Measurements from ENCODE around the gene LCNL1.
A peak's percentile ranks its signal among the peaks of the same experiment; 100 is the strongest.

Gene LCNL1

DNA sequence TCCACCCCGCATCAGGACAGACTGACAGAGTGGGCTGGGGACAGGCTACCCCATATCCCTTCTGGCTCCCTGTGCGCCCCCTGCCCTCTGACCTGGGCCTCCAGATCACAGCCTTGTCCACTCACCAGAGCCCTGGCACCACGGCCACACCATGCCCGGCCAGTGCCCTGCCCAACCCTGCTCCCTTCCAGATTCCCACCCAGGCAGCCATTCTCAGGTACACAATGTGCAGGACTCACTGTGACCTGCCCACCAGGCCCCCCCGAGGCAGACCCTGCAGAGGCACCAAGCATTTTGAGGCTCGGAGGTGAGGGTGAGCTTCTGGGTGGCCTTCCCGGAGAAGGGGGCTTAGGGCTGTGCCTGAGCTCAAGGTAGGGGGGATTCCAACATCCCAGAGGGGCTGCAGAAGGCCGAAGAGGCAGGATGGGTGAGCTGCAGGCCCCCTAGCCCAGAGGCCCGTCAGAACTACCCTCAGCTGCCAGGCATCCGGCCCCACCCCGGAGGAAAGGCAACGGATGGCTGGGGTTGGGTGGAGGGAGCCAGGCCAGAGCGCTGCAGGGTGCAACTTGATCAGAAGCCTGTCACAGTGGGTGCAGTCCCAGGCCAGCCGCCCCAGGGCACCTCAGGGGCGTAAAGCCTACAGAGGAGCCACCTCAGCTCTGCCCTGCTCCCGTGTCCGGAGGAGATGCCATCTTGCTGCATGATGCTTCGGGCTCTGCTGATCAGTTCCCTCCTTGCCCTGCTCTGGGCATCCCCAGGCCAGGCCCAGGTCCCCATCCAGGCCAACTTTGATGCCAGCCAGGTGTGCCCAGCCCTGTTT is at the start of gene LCNL1:
Gene LCNL1 (plus strand): TSS at position 762 of the 820 bp plus-strand sequence. CDS start 594 bp downstream, outside the sequence.
- no peak for DNase-seq (ENCODE audit: low spot score)

DNA sequence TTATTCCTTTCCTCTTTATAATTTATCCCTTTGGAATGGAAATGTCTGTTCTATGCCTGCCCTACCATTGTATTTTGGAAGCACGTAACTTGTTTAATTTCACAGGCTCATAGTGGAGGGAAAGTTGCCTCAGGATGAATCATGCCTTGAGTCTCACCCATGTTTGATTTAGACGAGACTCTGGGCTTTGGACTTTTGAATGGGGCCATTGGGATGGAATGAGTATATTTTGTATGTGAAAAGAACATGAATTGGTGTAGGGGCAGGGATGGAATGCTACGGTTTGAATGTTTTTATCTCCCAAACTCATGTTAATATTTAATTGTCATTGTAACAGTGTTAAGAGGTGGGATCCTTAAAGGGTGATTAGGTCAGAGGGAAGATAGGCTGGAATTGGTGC is 48.5 kb upstream of the LCNL1 start:
- no peak for DNase-seq (ENCODE audit: low spot score)

DNA sequence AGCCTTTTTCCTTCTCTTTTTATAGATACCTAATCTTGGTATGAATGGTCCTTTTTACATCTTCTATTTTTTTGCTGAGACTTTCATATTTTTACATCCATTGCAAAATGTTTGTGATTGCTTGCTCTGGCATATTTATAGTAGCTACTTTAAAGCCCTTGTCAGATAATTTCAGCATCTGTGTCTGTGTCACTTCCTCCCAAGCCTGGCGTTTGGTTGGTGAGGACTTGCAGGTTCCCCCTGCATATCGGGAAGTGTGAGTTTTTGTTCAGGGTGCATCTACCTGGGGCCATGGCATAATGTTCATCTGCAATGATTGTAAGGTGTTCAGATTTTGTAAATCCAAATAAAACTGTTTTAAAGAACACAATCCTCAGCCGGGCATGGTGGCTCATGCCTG is 47.1 kb upstream of the LCNL1 start:
- no peak for DNase-seq (ENCODE audit: low spot score)

DNA sequence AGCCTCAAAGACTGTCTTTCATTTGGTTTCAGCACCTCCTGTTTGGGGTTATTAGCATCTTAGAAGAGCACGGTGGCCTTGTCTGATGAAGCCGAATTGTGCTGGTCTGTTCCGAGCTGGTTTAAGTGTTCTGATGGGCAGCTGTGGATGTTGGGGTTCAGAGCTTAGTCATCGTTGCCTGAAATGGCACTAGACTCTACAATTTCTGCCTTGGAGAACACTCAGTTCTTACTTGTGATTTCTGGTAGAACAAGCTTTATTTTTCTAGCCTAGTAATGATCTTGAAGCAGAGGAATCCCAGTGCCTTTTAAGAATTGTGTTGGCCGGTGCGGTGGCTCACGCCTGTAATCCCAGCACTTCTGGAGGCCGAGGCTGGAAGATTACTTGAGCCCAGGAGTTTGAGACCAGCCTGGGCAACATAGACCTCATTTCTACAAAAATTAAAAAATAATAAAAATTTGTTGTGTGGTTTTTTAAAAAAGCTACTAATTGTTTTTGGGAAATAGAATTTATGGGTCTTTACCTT is 46.1 kb upstream of the LCNL1 start:
- no peak for DNase-seq (ENCODE audit: low spot score)

DNA sequence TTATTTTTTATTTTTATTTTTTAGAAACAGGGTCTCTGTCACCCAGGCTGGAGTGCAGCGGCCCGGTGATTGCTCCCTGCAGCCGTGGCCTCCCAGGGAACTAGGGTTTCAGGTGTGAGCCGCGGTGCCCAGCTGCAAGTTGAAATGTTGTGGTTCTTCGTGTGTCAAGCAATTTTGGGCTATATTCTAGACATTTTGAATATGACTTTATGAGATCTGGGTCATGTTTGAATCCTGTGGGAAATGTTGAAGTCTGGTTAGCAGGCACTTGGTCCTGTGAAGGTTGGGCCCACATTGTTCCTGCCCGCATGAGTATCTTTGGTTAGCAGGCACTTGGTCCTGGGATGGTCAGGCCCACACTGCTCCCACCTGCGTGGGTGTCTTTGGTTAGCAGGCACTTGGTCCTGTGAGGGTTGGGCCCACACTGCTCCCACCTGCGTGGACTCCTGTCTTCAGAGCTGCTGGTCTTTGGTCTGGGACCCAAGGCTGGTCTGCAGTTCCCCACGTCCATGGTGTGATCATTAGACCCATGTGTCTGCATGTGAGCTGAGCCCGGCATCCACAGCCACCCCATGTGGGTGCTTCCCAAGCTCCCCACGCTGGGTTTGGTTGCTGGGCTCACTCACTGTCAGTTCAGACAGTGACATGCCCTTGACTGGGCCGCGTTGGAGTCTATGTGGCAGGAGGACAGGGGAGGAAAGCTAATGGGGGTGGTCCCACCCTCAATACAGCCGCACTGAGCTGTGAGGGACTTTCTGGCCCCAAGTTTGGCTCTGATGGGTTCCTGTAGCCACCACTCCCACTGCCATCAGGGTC is 45.4 kb upstream of the LCNL1 start:
- DNase-seq (ENCODE audit: low spot score) = no peak

DNA sequence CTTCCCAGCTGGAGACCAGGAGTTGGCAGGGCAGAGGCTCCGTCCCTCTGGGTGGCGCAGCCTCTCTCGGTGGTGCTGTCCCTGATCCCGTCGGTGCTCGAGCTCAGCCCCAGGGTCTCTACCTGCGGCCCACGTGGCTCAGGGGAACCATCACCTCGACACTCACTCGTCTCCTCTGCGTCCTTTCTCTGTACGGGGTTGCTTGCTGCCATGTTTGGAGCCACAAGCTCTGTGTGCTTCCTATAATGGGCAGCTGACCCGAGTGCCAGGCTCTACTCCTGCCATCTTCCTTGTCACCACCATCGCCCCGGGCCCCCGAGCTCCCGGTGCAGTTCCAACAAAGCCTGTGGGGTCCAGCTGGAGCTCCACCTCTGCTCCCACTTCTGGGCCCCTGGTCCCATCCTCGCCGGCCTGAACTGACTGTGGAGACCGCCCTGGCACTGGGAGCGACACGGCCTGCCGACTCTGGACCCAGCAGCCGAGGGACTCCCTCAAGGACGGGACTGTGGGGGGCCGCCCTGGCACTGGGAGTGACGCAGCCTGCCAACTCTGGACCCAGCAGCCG is 43.3 kb upstream of the LCNL1 start:
- no peak for DNase-seq (ENCODE audit: low spot score)

DNA sequence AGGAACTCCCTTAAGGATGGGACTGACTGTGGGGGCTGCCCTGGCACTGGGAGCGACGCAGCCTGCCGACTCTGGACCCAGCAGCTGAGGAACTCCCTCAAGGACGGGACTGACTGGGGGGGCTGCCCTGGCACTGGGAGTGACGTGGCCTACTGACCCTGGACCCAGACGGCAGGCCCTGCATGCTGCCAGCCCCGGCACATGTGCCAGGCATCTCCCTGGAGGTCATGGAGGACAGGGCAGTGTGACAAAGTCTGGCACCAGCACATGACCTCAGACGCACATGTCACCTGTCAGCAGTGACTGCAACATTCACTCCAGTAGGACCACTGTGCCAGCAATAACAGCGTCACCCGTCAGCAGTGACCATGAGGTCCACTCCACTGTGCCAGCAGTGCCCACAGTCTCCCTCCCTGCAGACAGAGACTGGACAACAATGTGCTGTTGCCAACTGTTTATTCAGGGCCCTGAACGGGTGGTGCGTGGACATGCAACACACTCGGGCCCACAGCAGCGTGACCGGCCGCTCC is 42.7 kb upstream of the LCNL1 start:
- DNase-seq (ENCODE audit: low spot score) = no peak

DNA sequence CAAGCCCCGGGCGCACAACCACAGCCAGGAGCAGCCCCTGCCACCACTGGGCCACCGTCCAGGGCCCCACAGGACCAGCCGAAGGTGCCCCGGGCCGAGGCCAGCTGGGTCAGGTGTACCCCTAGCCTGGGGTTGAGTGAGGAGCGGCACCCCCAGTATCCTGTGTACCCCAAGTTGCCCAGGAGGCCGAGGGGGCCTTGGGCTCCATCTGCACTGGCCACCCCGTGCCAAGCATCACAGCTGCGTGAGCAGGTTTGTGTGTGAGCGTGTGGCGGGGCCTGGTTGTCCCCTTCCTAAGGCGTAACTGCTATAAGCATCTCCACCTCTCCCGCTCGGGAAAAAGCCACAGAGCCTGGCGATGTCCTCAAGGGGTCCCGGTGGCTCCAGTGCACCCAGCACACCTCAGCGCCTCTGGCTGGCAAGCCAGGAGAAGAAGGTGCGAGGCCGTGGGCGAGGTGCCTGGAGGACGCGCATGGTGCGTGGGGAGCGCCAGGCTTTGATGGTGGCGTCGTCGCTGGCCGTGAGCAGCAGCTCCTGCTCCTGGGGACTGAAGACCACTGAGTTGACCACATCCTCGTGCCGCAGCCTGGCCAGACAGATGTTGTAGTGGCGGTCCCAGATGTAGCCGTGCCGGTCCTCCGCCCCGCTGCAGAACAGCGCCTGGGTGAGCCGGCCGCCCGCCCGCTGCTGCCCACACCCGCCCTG is 42.1 kb upstream of the LCNL1 start:
- no peak for DNase-seq (ENCODE audit: low spot score)

DNA sequence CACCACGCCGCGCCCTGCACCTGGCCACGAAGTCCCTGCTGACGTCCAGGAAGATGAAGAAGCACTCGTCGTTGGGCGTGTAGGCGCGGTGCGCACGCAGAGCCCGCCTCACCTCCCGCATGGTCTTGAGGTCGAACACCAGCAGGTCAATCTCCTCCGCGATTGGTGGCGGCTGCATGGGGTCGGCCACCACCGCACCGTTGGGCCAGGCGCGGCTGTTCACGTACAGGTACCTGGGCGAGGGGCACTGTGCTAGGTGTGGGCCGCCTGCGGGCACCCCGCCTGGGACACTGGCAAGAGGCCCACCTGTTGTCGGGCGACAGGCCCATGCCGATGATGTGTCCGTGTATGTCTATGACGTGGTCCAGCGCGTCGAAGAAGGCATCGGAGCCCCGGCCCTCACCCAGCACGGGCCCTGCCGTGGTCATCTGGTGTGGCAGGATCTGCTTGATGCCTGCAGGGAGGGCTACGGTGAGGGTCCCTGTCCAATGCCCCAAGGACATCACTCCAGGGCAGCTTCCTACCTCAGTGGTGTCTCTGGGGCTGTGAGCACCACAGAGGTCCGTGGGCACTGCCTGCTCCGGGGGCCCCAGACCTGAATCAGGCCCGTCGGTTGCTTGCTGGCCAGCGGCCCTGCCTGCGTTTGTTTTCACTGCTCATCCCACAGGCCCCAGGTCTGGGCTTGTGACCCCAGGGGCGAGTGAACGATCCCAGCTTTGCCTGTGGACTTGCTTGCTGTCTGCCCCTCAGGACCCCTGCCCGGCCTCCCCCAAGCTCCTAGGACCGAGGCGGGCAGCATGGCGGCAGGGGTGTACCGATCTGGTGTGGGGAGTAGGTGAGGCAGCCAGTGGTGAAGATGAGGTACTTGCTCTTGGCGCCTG is 41.3 kb upstream of the LCNL1 start:
- no peak for DNase-seq (ENCODE audit: low spot score)

DNA sequence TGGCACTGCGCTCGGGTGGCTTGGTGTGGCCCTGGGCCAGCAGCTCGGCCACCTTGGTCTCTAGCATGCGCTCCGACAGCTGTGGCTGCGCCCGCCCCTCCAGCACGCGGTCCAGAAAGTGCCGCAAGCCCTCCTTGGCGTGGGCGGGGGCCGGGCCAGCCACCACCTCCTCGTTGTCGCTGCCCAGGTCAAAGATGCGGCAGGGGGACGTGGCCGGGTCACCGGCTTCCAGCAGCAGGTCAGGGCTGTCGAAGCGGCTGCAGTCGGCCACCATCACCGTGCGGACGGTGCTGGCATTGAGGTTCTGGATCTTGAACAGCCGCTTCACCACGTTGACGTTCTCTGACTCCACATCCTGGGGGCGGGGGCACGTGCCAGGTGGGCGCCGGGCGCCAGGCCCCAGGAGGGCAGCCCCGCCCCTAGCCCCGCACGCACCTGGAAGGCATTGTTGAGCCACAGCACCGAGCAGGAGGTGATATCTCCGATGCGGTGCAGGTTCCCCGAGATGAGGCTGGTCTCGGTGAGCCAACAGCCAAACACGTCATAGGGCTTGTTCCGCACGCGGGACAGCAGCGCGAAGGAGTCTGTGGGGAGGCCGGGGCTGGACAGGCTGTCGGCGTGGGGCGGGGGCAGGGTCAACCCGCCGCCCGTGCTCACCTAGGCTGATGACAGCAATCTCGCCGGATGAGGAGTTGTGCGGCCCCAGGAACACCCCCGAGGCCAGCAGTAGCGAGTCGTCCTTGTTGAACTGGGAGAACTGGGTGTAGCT is 40.5 kb upstream of the LCNL1 start:
- no peak for DNase-seq (ENCODE audit: low spot score)

DNA sequence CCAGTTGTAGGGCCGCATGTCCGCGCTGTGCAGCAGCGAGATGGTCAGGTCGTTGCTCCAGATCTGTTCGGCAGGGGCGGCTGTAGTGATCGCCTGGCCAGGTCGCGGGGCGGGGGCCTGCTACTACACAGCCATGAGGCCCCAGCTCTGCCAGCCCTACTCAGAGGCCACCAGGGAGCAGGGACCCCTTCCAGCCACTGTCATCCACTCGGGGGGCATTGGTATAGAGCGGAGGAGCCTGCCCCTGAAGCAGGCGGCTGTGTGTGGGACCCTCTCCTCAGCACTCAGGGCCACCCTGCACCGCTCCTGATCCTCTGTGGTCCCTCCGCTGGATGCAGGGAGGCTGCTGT is 39.9 kb upstream of the LCNL1 start:
- DNase-seq (ENCODE audit: low spot score) = no peak

DNA sequence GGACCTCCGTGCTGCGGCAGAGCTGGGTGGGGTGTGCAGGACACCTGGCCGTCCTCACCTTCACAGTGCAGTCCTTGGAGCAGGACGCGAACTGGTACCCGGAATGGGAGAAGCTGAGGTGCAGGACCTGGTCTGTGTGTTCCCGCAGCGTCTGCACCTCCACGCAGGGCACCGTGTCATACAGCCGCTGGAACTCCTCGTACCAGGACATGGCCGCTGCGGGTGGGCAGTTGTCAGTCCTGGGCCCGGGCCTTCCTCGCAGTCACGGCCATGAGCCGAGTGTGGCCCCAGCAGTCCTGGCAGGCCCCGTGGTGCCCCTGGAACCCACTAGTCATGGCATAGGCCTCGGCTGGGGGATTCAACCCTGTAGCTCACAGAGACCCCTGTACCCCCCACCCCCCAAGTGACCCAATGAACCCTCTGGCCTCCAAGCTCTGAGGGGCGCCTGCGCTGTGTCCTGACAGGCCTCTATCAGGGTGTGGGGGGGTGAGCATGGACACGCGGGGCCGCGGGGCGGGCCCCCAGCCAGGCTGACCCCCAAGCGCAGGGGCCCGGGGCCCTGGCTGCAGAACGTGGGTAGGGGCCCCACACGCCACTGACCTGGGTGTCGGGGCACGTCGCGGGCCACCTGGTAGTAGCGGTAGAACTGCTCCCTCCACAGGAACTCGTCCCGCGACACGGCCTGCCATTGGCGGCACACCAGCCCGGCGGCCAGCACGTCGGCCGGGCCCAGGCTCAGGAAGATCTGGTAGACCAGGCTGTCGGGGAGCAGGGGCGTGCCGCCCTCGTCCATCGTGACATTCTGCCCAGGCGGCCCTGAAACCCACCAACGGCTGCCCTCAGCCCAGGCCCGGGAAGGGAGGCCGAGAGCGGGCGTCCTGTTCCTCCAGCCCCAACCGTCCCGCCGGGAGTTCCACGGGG is 39.2 kb upstream of the LCNL1 start:
- peak; percentile 25 for DNase-seq (ENCODE audit: low spot score)

DNA sequence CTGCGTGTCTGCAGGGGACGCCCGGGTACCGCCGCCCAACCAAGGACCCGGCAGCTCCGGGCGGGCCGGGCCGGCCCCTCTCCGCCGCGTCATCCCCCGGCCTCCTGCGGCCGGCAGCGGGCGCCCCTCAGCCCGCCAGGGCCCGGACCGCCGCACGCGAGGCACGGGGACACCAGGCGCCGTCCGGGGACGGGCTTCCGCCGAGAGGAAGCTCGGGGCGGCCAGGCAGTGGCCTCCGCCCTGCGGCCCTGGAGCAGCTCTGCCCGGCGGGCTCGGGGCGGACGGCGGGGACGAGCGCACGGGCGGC is 38.6 kb upstream of the LCNL1 start:
- no peak for DNase-seq (ENCODE audit: low spot score)

DNA sequence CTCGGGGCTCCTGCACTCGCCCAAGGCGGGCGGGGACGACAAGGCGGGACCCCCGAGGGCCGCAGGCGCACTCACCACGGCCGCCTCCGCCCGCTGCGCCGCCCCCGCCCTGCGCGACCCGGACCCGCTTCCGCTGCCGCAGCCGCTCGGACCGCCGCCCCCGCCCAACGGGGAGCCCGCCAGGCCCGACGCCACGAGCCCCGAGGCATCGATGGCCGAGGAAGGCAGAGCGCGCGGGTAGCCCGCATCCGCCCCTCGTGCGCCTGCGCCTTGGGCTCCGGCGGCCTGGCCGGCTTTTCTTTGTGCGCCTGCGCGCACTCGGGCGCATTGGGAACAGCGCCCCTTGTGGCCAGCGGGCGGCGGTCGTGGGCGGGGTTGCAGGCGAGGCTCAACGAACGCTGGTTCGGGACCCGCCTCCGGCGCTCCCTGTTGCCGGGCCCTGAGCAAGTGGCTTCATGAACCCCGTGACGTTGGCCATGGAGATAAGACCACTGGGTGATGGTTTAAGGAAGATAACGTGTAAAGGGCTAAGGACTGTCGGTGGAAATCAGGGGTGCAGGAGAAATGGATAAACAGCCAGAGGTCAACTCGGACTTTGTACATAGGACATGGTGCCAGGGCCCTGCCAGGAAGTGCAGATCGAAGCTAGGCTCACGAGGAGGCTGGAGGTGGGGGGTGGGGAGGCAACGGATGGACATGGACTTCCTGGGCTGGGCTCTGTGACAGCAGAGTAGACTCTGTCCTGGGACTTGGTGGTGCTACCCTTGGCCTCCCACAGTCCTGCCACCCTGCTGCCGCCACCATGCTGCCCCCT is 38.1 kb upstream of the LCNL1 start, which contains the start of the genes C8G and FBXW5:
Gene C8G (plus strand): TSS at position 725 of the 814 bp plus-strand sequence. CDS start 78 bp downstream, at position 803.
Gene FBXW5 (minus strand): TSS at position 220 of the 814 bp plus-strand sequence. CDS start 655 bp downstream, outside the sequence.
- DNase-seq (ENCODE audit: low spot score) = peak; percentile 95

DNA sequence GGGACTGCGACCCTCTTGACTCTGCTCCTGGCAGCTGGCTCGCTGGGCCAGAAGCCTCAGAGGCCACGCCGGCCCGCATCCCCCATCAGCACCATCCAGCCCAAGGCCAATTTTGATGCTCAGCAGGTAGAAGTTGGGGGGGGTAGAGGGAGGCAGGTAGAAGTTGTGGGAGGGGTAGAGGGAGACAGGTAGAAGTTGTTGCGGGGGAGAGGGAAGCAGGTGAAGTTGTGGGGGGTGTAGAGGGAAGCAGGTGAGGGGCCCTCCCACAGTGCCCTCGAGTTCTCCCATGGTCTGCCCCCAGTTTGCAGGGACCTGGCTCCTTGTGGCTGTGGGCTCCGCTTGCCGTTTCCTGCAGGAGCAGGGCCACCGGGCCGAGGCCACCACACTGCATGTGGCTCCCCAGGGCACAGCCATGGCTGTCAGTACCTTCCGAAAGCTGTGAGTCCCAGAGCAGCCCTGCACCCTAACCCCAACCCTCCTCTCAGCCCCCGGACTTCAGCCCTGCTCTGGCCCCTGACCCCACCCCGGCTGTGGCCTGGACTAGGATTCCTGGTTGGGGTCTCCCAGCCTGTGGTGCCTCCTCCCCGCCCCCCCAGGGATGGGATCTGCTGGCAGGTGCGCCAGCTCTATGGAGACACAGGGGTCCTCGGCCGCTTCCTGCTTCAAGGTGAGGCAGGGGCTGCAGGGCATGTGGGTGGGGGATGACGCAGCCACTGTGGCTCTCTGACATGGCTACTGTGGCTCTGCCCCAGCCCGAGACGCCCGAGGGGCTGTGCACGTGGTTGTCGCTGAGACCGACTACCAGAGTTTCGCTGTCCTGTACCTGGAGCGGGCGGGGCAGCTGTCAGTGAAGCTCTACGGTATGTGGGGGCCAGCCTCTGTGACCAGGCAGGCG is 37.2 kb upstream of the LCNL1 start:
- no peak for DNase-seq (ENCODE audit: low spot score)

DNA sequence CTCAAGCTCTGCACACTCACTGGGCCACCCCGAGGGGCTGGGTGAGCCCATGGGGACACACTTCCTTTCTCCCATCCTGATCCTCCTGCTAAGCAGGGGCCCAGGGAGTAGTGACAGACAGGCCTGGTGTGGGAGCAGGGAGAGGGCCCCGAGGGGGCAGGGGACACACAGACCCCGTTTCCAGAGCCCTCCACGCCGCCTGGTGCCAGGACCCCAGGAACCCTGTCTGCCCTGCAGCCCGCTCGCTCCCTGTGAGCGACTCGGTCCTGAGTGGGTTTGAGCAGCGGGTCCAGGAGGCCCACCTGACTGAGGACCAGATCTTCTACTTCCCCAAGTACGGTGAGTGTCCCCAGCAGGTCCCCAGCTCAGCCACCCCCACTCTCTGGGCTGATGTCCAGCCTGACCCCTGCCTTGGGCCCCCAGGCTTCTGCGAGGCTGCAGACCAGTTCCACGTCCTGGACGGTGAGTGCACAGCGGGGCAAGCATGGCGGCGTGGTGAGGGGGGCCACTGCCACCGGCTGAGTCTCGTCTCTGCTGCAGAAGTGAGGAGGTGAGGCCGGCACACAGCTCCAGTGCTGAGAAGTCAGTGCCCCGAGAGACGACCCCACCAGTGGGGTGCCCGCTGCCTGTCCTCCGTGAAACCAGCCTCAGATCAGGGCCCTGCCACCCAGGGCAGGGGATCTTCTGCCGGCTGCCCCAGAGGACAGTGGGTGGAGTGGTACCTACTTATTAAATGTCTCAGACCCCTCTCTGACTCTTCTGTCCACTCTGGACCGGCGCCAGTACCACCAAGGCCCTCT is 36.4 kb upstream of the LCNL1 start:
- no peak for DNase-seq (ENCODE audit: low spot score)

Data from activated CD4-positive, alpha-beta T cell treated with anti-CD3 and anti-CD28 coated beads, Interleukin-2, Interleukin-4, amounts not matched to agents 100 ng/mL and 50 ng/mL, durations not matched to agents 16 hours and 8 hours (primary cell).